HepG2 (cell line): ENCODE measurements around the gene ATG2B. TPM values are rescaled to one million over a fixed set of nuclear protein-coding genes. Genes with fewer than 3 reads are reported as not detected.

Source experiments
- AKAP8 ChIP-seq: sonication (generic); formaldehyde crosslinking; IDR thresholded peaks from 2 replicates; pipeline ENCODE4 v1.5.1; 2020; ENCODE audit warnings: mild to moderate bottlenecking, missing genetic modification reagents
- HNF4A ChIP-seq: sonication (generic); formaldehyde crosslinking; IDR thresholded peaks from 2 replicates; pipeline ENCODE4 v1.4.0; 2020; ENCODE audit warnings: missing genetic modification reagents
- IKZF4 ChIP-seq: sonication (generic); formaldehyde crosslinking; IDR thresholded peaks from 2 replicates; pipeline ENCODE4 v1.5.1; 2020; ENCODE audit warnings: borderline replicate concordance, mild to moderate bottlenecking, low read depth, missing genetic modification reagents; ENCODE audit errors: not compliant biosample characterization
- KAT8 ChIP-seq: IDR thresholded peaks from 2 replicates; pipeline ENCODE4 v1.6.1; 2016; ENCODE audit warnings: missing genetic modification reagents, missing compliant biosample characterization
- KDM1A ChIP-seq: IDR thresholded peaks from 2 replicates; pipeline ENCODE4 v1.6.1; 2016; ENCODE audit warnings: missing compliant biosample characterization
- KDM5A ChIP-seq: fragments of 200-600 bp; sonication (generic); IDR thresholded peaks from 2 replicates; pipeline ENCODE4 v1.7.0; 2018; ENCODE audit warnings: antibody characterized with exemption, mild to moderate bottlenecking, low read length, borderline replicate concordance
- MAF1 ChIP-seq: sonication (generic); formaldehyde crosslinking; IDR thresholded peaks from 2 replicates; pipeline ENCODE4 v1.5.0; 2020; ENCODE audit warnings: missing genetic modification reagents, borderline replicate concordance
- MAZ ChIP-seq, 2 experiments: sonication (generic) in 1 of 2; formaldehyde crosslinking in 1 of 2; IDR thresholded peaks; 2 replicates each; pipeline versions ENCODE4 v1.5.0 to v1.6.1; 2012 to 2020; ENCODE audit warnings: low read depth in 2 of 2, mild to moderate bottlenecking in 2 of 2, borderline replicate concordance in 1 of 2, improper control_type of control experiment in 1 of 2, low read length in 1 of 2, missing genetic modification reagents in 1 of 2, moderate library complexity in 1 of 2
- NCOR1 ChIP-seq: fragments of 200-600 bp; sonication (generic); IDR thresholded peaks from 2 replicates; pipeline ENCODE4 v1.7.0; 2017; ENCODE audit warnings: antibody characterized with exemption, low read length, borderline replicate concordance
- SIN3A ChIP-seq: IDR thresholded peaks from 2 replicates; pipeline ENCODE4 v1.6.1; 2011; ENCODE audit warnings: low read depth, mild to moderate bottlenecking, control low read depth, low read length, borderline replicate concordance
- SP4 ChIP-seq: sonication (generic); formaldehyde crosslinking; IDR thresholded peaks from 2 replicates; pipeline ENCODE4 v1.8.1; 2023; ENCODE audit warnings: mild to moderate bottlenecking, missing genetic modification reagents
- TMF1 ChIP-seq: sonication (generic); formaldehyde crosslinking; IDR thresholded peaks from 2 replicates; pipeline ENCODE4 v1.8.1; 2022; ENCODE audit warnings: low read depth, missing genetic modification reagents
- XRCC5 ChIP-seq: fragments of 200-400 bp; formaldehyde crosslinking; optimal IDR thresholded peaks from 2 replicates; pipeline ENCODE3; 2017; ENCODE audit warnings: mild to moderate bottlenecking, low read length
- ZBTB42 ChIP-seq: sonication (generic); formaldehyde crosslinking; IDR thresholded peaks from 2 replicates; pipeline ENCODE4 v1.5.0; 2020; ENCODE audit warnings: mild to moderate bottlenecking, missing genetic modification reagents
- ZNF546 ChIP-seq: sonication (generic); formaldehyde crosslinking; conservative IDR thresholded peaks from 2 replicates; pipeline ENCODE4 v1.8.1; 2023; ENCODE audit warnings: mild to moderate bottlenecking, missing genetic modification reagents
- ZNF569 ChIP-seq: sonication (generic); formaldehyde crosslinking; IDR thresholded peaks from 2 replicates; pipeline ENCODE4 v1.5.0; 2020; ENCODE audit warnings: mild to moderate bottlenecking, missing genetic modification reagents, moderate library complexity, borderline replicate concordance
- ZNF607 ChIP-seq: sonication (generic); formaldehyde crosslinking; IDR thresholded peaks from 2 replicates; pipeline ENCODE4 v1.5.1; 2020; ENCODE audit warnings: missing genetic modification reagents, mild to moderate bottlenecking, borderline replicate concordance
- ZNF704 ChIP-seq: sonication (generic); formaldehyde crosslinking; IDR thresholded peaks from 2 replicates; pipeline ENCODE4 v1.8.1; 2023; ENCODE audit warnings: mild to moderate bottlenecking, inconsistent platforms, moderate library complexity, missing genetic modification reagents, borderline replicate concordance
- ZNF788 ChIP-seq: sonication (generic); formaldehyde crosslinking; IDR thresholded peaks from 2 replicates; pipeline ENCODE4 v1.5.0; 2020; ENCODE audit warnings: mild to moderate bottlenecking, missing genetic modification reagents, borderline replicate concordance
- ZSCAN5A ChIP-seq: sonication (generic); formaldehyde crosslinking; IDR thresholded peaks from 2 replicates; pipeline ENCODE4 v1.8.0; 2022; ENCODE audit warnings: mild to moderate bottlenecking, missing genetic modification reagents, borderline replicate concordance
- polyA plus RNA-seq, 8 experiments: library from polyadenylated mRNA; depleted of rRNA in 3 of 8; stranded (reverse) in 7 of 8; unstranded in 1 of 8; fragments of >200 nt; fragmentation: Illumina TruSeq in 4 of 8; extraction: Trizol in 4 of 8; gene quantifications; 2 replicates each; pipeline versions ENCODE4 v1.2.1 to v1.2.3, GENCODE V29; 2011 to 2016; ENCODE audit warnings: low read depth in 4 of 8, missing spikeins in 1 of 8, mixed read lengths in 1 of 8; ENCODE audit not compliant: insufficient read depth in 1 of 8
- total RNA-seq, 5 experiments: library from RNA; depleted of rRNA; stranded (reverse); fragments of >200 nt; fragmentation: Illumina TruSeq; extraction: Trizol; gene quantifications; 2 replicates each; pipeline ENCODE4 v1.2.3, GENCODE V29; 2016; ENCODE audit warnings: low read depth in 1 of 5
- TF ChIP-seq, protein P1 (sequence below): sonication (generic); formaldehyde crosslinking; conservative IDR thresholded peaks from 2 replicates; pipeline ENCODE4 v1.5.0; 2020; ENCODE audit warnings: missing genetic modification reagents
- TF ChIP-seq, protein P2 (sequence below): IDR thresholded peaks from 2 replicates; pipeline ENCODE4 v1.6.1; 2016
- TF ChIP-seq, protein P3 (sequence below): IDR thresholded peaks from 2 replicates; pipeline ENCODE4 v1.6.1; 2016; ENCODE audit warnings: control low read depth

ATG2B gene
- total and polyA plus RNA-seq, 2 of the 13 experiments (the other 11 are each of a cell fraction or from before 2014, with no cell fraction given), result 7.4 to 7.5 TPM

- TF ChIP-seq ZNF704, result no peak
- TF ChIP-seq SIN3A, result peak; percentile 62; the same call in 1 of the 2 replicates
- TF ChIP-seq, protein P1, sequence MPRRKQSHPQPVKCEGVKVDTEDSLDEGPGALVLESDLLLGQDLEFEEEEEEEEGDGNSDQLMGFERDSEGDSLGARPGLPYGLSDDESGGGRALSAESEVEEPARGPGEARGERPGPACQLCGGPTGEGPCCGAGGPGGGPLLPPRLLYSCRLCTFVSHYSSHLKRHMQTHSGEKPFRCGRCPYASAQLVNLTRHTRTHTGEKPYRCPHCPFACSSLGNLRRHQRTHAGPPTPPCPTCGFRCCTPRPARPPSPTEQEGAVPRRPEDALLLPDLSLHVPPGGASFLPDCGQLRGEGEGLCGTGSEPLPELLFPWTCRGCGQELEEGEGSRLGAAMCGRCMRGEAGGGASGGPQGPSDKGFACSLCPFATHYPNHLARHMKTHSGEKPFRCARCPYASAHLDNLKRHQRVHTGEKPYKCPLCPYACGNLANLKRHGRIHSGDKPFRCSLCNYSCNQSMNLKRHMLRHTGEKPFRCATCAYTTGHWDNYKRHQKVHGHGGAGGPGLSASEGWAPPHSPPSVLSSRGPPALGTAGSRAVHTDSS (CRISPR knock-in tag), result no peak
- TF ChIP-seq XRCC5, result no peak
- no peak for TF ChIP-seq KDM1A (CRISPR knock-in tag)
- TF ChIP-seq ZNF607 (CRISPR knock-in tag), result 0 out of 2 replicates have a peak, but pooled peaks have one; percentile 49
- TF ChIP-seq HNF4A (CRISPR knock-in tag), result no peak
- TF ChIP-seq IKZF4 (CRISPR knock-in tag), result peak; percentile 33
- peak; percentile 56; the same call in 1 of the 2 replicates for TF ChIP-seq SP4
- no peak for TF ChIP-seq AKAP8 (CRISPR knock-in tag)
- TF ChIP-seq KAT8 (CRISPR knock-in tag), result peak; percentile 71
- peak; percentile 86 for TF ChIP-seq ZNF546 (CRISPR knock-in tag)
- TF ChIP-seq, protein P2, sequence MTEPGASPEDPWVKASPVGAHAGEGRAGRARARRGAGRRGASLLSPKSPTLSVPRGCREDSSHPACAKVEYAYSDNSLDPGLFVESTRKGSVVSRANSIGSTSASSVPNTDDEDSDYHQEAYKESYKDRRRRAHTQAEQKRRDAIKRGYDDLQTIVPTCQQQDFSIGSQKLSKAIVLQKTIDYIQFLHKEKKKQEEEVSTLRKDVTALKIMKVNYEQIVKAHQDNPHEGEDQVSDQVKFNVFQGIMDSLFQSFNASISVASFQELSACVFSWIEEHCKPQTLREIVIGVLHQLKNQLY (CRISPR knock-in tag), result no peak
- TF ChIP-seq MAZ (IDR thresholded peaks at IDR 0.05; ENCODE audit: borderline replicate concordance, low read depth, low read length), result peak; percentile 84
- peak; percentile 46; the same call in 1 of the 2 replicates for TF ChIP-seq MAZ (CRISPR knock-in tag; IDR thresholded peaks at IDR 0.05; ENCODE audit: low read depth)
- no peak for TF ChIP-seq ZNF569 (CRISPR knock-in tag)
- TF ChIP-seq MAF1 (CRISPR knock-in tag), result no peak
- no peak for TF ChIP-seq NCOR1
- TF ChIP-seq TMF1 (CRISPR knock-in tag), result peak; percentile 40; the same call in 1 of the 2 replicates
- peak; percentile 62; the same call in 1 of the 2 replicates for TF ChIP-seq KDM5A
- no peak for TF ChIP-seq ZBTB42
- TF ChIP-seq ZSCAN5A (CRISPR knock-in tag), result no peak
- peak; percentile 48; the same call in 1 of the 2 replicates for TF ChIP-seq ZNF788 (CRISPR knock-in tag)
- TF ChIP-seq, protein P3, sequence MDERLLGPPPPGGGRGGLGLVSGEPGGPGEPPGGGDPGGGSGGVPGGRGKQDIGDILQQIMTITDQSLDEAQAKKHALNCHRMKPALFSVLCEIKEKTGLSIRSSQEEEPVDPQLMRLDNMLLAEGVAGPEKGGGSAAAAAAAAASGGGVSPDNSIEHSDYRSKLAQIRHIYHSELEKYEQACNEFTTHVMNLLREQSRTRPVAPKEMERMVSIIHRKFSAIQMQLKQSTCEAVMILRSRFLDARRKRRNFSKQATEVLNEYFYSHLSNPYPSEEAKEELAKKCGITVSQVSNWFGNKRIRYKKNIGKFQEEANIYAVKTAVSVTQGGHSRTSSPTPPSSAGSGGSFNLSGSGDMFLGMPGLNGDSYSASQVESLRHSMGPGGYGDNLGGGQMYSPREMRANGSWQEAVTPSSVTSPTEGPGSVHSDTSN (CRISPR knock-in tag), result no peak
These were observed at the start of gene ATG2B, which contains the start of gene GSKIP (continued) for GRCh38 chr14:96362965-96363750.
